ENCODE data around the gene ZNF385B.
"Not testable (repeated sequence)": the region's sequence is repeated elsewhere in the genome, so short reads cannot be mapped to it uniquely, and the experiment has no call there.

The ZNF385B gene

GRCh38 chr2:179629776-179630175 lies 231.6 kb downstream of the ZNF385B start:
- DNase-seq, ATAC-seq: not testable (repeated sequence)

DNA sequence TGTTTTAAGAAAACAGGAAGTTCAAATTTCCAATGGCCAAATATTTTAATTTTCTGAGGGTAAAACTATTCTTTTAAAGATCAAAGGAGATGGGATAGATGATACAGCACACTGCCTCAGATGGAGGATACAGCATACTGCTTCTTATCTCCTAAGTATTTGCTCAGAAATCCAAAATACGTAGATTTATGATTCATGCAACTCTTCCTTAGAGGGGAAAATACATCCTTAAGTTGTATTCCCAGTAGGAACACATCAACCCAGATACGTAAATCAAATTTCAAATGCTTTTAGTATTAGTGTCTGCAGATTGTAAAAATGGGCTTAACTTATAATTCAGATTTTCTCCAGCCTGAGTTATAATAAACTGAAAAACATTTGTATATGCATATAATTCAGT lies 235.2 kb downstream of the ZNF385B start:
- ATAC-seq = no peak
- no peak for DNase-seq

DNA sequence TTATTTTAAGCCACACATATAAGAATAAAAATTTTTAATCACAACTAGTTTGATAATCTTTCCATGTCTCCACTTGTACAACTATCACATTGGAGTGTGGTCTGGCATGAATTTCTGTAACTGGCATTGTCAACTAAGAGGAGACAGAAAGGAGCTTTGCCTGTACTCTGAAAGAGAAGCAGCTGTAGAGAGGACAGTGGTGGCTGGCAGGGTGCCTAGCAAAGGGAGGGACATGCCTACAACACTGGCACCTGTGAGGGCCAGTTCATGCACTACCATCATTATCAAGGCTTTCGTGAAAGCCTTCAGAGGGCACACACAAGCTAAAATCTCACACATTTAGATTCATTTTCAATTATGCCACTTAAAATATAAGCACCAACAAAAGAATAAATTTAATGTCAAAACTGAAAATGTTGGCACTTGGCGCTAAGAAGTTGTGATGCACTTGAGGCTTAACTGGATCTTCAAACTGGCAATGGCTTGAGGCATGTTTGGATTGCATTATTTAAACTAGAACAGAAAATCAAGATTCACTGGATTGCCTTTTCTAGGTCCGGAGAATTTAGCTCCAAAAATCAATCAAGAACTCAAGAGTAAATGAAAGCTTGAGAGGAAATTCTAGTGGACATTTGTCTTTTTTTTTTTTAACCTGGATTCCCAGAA lies 238.6 kb downstream of the ZNF385B start:
- DNase-seq (no peak), ATAC-seq (no peak)

DNA sequence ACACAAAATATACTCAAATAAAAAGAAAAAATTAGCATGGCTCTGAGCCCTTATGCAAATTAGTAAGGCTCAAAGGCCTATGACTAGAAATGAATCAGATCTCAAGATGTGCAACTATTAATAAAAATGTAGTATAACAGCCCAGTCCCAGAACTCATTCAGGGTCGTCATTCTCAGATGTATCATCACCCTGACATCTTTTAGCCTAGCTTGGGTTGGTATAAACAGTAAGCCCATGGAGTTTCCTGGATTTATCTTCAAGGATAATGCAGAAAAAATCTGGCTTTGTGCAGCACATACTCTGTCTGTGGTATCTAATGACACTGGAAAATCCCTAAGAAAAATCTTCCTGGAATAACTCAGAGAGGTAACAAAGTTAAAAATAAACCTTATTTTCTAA lies 239.3 kb downstream of the ZNF385B start:
- ATAC-seq = no peak
- no peak for DNase-seq

GRCh38 chr2:179619947-179620467 lies 241.4 kb downstream of the ZNF385B start:
- DNase-seq (no peak), ATAC-seq (no peak)

GRCh38 chr2:179614121-179614520 lies 247.3 kb downstream of the ZNF385B start:
- no peak for DNase-seq

GRCh38 chr2:179613701-179614100 lies 247.7 kb downstream of the ZNF385B start:
- ATAC-seq (no peak), DNase-seq (no peak)

More at GRCh38 chr2:179614121-179614520, 247.3 kb downstream of the ZNF385B start:
- ATAC-seq = no peak

DNA sequence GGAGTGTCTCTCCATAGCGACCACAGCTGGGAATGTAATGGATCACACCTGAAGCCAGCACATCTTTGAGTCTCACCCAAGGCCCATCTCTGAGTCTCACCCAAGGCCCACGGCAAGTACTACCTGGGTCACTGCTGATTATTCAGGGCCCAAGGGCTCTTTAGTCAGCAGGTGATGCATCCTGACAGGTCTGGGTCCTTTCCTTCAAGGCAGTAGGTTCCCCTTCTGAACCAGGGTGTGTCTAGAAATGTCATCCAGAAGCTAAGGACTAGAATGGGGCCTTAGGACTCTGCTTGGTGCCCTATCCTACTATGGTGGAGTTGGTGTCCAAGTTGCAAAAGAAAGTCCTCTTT lies 248.1 kb downstream of the ZNF385B start:
- ATAC-seq (no peak), DNase-seq (no peak)

GRCh38 chr2:179612591-179613298 lies 248.7 kb downstream of the ZNF385B start:
- ATAC-seq (no peak), DNase-seq (no peak)

- no peak for ATAC-seq
- no peak for DNase-seq
Observed at GRCh38 chr2:179612108-179612507, 249.3 kb downstream of the ZNF385B start.

GRCh38 chr2:179606141-179606540 lies 255.3 kb downstream of the ZNF385B start:
- no peak for ATAC-seq
- DNase-seq = no peak

DNA sequence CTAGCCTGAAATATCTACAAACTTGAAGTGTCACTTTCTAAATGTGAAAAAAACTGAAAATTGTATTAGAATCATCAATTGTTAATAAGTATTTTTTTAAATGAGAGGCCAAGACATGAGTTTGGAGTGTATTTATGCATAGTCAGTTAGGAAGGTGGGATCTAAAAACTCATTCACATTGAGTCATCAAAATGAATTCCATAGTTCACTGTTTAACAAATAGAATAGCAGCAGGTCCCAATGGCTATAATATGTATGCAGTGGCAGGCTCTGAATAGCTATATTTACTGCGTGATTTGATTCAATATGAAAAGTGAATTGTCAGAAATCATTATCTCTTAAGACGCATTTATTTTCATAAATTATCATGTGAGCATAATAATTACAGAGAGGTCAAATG lies 256.1 kb downstream of the ZNF385B start:
- ATAC-seq = no peak
- no peak for DNase-seq

DNA sequence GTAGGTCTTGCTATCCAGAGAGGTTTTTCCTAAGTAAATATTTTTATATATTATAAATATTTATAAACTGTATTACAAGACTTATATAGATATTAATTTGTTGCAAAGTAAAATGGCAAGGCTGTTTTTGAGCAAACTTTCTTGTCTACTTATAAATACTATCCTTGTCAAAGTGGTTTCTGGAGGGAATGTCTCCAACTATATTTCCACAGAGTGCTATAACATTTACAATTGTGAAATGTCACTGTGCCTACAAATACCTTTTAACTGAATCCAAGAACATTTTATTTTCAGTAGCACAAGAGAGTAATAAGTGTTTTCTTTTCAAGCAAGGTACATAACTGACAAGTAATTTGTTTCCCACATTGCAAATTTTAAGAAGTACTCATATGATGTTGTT lies 256.8 kb downstream of the ZNF385B start:
- no peak for ATAC-seq

DNA sequence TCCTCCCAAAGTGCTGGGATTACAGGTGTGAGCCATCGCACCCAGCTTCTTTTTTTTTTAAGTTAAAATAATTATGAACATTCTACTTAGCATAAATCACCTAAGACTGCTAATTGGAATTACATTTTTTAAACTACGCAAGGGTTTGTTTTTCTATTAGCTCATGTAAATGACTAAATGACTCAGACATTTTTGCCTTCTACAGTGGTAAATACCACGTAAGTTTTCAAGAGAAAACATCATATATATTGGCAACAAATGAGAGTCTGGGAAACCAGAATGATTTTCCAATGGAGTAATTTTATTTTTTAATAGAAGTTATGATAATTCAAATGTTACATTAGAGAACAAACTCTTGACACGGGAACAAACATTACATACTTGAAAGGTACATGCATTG lies 259.0 kb downstream of the ZNF385B start:
- ATAC-seq (no peak), DNase-seq (no peak)

More for the DNA sequence above, 256.8 kb downstream of the ZNF385B start:
- no peak for DNase-seq

DNA sequence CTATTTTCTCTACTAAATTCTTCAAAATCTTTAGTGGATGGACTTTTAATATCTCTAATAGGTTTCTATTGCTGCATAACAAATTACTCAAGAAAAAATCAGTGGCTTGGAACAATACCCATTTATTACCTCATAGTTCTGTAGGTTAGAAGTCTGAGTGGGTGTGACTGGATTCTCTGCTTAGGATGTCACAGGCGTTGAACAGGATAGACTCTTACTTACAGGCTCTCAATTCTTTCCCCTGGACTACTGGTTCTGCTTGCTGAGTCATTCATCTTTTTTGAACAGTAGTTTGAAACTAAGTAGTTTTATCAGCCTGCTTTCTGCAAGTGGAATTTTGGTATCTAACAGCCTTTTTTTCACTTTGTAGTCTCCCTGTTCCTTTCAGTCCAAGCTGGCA lies 265.4 kb downstream of the ZNF385B start:
- no peak for ATAC-seq
- DNase-seq = no peak

DNA sequence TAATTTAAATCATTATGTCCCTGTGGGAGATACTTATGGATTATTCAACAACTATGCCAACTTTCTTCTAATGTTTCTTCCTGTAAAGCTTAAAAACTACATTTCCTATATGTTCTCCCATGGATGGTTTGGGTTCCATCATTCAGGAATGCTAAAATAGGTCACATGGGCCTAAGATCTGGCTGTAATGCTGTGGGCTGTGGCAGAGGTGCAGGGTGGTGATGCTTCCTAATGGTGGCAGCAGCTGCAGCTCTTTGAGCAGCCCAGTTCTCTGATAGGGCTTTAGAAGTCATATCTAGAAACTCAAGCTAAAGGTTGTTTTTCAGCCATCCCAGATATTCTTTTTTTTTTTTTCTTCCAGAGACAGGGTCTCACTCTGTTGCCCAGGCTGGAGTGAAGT lies 266.1 kb downstream of the ZNF385B start:
- ATAC-seq (no peak), DNase-seq (no peak)

DNA sequence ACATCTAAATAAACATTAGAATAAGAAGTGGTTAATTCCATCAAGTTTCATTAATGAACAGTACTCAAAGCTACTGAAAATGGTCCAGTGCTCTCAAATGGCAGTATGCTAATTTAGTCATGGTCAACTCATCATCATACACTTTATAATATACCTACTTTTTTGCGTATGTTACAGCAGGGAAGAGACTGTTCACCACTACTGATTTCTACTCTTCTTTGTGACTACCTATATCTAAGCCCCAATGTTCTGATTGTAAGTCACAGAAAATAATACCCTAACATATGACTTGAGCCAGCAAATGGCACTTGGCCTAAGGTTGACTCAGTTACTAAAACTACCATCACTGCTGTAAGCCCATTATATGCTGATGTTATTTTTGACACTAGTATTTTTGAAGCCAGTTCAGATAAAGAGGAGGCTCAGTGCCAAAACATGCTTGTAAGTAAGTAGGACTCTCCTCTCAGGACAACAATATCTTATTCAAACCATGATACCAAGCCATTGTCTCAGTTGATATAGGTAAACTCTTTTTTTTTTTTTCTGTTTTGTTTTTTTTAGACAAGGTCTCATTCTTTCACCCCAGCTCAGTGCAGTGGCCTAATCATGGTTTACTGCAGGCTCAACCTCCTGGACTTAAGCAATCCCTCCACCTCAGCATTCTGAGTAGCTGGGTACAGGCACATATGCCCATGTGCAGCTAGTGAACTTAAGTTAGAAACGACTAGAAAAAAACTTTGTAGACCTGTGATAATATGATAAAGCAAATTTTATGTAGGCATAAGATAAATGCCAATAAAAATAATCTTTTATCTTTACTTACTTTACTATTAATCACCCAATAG lies 266.9 kb downstream of the ZNF385B start:
- ATAC-seq (no peak), DNase-seq (no peak)

DNA sequence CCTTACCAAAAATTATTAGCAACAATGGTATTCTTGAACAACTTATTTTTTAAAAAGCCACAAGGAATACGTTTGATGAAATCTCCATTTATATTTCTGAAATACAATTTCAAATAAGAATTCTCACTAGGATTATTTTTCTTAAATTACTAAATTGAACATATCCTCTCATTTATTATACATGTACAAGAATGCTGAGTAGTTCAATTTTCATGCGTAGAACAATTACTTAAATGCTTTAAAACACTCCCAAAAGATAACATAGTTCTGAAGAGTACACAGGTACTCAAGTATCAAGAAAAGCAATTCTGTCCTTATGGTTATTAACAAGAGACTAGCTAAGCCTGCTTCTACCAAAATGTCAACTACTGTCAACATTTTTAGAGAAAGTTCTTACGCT lies 268.1 kb downstream of the ZNF385B start:
- DNase-seq (no peak), ATAC-seq (no peak)

GRCh38 chr2:179592167-179592936 lies 269.1 kb downstream of the ZNF385B start:
- no peak for DNase-seq
- no peak for ATAC-seq

GRCh38 chr2:179591690-179592089 lies 269.7 kb downstream of the ZNF385B start:
- DNase-seq = no peak
- no peak for ATAC-seq

DNA sequence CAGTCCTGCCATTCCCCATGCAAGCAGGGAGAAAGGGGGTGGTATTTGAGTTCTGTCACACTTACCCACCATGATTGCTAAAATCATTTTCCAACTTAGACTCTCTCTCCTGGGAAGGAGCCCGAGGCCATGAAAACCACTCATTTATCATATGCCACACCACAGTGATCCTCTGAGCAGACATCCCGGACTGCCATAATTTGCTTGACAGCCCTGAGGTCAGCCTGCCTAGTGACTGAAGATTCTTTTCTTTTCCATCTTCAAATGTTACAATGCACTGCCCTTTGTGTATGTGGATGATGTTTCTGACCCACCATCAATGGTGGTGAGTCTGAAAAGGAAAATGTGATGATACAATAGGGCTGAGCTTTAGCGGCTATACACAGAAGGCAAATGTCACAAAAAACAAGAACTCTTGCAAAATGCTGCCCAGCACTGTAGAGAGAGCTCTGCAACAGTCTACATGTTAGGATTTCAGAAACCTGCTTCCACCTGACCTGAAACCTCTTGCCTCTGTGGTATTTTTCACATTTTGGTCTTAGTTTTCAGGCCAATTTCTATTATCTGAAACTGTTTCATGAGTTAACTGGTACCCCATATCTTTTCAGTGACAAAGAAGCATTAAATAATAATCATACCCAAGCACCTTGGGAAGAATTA lies 272.8 kb downstream of the ZNF385B start:
- DNase-seq (no peak), ATAC-seq (no peak)

DNA sequence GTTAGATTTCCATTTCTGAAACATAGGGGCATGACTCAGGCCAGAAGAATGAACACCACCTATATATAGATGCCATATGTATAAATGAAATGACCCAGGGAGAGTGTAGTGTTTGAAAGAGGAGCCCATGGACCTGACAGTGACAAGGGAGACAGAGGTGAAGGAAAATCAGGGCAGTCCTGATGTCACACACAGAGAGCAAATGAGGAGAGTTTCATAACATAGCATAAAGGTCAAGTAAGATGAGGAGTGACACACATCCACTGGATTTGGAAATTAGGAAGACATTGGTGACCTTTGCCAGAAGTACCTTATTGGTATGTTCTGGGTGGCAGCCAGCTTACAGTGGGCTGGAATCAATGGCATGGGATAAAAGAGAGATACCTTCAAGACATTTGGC lies 276.7 kb downstream of the ZNF385B start:
- ATAC-seq (no peak), DNase-seq (no peak)
